Stimulated activated CD4-positive, alpha-beta T cell treated with anti-CD3 and anti-CD28 coated beads, Interleukin-2, amount 100 ng/mL, for 24 hours (primary cell): ENCODE data around the gene CDC5L.
"Not testable (repeated sequence)": the region's sequence is repeated elsewhere in the genome, so short reads cannot be mapped to it uniquely, and the experiment has no call there.

ENCODE experiments used
- DNase-seq, 2 donors: peaks; one replicate each; pipeline ENCODE4 v3.0.0-alpha.2; 2020

CDC5L gene

DNA sequence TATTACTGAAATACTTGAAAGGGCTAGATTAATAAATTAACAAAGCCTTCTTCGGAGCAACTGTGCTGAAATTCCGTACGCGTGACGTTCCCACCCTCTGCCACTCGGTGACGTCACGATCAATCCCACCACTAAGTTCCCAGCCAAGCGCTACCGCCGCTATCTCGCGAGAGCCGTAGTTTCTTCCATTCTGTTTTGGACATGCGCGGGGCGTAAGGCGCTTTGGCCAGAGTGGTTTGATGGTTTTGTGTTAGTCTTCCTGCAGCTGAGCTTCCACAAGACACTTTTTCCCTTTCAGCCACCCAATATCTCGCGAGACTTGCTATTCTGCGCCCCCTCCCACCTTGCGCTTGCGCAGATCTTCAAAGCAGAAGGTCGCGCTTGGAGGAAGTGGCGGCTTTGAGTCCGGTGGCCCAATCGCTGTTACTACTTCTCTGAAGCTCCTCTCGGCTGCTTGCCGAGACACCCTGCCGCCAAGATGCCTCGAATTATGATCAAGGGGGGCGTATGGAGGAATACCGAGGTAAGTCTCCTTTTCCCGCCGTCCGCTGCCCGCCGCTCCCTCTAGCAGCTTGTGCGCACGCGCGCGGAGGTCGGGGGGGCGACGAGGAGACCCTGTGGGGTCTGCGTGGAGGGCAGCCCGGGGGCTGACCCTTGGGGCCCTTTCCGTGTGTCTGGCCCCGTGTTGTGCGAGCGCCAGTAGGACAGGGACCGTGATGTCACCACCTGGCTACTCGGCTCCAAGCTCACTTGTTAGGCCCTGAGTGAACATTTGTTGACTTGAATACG, at the start of gene CDC5L:
Gene CDC5L, plus strand, starts transcription at position 361 of the 789 bp plus-strand sequence. Its CDS starts 118 bp downstream, at position 479.
- peak; percentile 91 to 92 for DNase-seq

DNA sequence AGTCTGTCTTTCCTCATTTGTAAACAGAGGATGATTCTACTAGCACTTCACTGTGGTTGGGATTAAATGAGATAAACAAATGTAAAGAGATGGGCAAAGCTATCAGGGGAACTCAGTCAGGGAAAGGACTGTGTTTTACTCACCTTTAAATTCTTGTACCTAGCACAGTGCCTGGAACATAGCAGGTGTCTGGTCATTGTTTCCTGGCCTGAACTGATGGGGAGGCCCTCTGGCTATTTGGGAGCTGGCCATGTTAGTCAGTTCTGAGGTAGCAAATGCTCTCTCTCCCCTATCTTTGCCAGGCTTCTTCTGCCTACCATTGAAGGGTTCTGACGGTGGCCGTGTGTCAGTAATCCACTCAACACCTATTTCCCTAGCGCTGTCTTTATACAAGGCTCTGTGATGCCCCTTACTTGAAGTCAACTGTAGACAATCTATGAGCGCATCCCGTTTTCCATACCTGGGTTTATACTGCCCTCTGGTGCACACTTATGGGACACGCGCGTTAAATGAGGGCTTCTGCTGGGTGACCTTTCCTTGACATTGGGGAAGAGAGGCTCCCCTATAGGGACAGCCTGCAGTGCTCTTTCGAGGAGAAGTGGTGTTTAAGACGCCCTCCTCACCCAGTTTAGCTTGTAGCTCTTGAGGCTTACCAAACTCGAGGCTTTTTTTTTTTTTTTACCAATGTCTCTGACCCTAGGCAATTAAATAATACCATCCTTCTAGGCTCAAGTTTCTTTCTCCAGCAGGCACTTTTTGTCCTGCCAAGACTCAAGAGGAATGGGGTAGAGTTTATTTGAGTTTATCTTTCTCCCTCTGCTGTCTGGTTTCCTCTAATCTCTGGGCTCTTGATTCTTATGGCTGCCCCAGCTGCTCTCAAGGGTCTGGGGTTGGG, 49.0 kb upstream of the CDC5L start:
- peak; percentile 72 for DNase-seq

DNA sequence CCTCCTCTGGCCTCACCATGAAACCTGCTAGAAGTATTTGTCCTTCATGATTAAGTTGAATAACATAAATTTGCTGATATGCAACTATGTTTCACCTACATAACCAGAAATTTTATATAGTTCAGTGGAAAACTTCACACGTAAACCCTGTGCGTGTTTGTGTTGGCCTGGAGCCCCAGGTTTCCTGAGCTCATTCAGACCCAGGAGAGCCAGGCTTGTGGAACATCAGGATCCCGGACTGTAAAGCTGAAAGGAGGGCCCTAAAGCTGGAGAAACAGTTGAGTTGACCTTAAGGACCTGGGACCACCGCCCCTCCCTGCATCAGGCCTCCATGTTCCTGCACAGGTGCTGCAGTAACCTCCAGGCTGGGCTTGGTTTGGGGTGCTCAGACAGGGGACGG, 48.2 kb upstream of the CDC5L start:
- DNase-seq = no peak

DNA sequence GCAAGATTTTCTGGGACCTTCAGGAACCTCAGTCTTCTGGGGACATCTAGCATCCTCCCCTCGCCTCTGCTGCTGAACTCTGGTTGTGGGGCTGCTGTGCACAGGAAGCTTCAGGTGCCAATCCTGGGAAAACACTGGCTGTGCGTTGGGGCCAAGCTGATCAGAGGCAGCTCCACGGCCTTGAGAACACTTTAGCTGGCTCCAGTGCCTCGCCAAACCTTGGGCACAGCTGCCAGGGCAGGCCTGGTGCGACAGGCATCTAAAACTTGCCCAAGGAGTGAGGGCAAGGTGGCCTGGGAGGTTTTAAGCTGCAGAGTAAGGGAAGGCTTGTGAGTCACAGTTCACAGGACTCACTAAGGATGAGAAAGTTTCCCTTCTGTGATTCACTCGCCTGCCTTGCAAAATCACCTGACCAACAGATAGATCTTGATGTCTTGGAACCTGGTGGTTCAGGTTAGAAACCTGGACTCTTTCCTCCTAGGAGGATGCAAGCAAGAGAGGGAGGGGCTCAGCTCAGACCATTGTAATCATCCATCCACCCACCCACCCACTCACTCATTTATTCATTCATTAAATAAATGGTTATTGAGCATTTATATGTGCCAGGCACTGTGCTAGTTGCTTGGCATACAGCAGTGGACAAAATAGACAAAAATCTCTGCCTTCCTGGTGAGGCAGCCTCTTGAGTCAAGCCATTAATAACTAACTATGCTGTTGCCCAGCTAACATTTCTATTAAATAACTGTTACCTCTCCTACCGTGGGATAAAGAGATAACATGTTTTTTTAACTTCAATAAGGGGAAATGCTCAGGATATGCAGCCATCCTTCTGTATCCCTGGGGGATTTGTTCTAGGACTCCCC, 47.5 kb upstream of the CDC5L start:
- DNase-seq = peak in 1 of 2 donors; percentile 3

DNA sequence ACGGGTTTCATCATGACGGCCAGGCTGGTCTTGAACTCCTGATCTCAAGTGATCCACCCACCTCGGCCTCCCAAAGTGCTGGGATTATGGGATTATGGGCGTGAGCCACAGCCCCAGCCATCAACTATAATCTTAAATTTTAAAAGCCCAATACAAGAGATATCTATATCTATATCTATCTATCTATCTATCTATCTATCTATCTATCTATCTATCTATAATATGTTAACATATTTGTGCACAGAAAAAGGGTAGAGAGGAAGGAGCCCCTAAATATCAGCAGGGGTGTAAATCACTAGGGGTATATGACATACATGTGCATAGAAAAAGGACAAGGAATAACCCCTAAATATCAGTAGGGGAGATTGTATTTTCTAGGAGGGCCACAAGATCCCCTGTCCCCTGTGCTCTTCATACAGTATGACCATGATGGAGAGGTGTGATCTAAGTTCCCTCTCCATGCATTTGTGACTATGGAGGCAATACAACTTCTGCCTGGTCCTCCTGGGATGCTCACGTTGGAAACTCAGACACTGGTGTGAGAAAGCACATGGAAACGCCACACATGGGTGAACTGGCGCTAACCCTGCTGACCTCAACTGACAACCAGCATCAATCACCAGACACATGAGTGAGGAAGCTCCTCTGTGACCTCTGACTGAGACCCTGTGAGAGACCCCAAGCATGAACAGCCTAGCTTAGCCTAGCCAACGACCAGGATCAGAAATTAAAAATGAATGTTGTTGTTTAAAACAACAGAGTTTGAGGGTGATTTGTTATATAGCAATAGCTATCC, 46.2 kb upstream of the CDC5L start:
- no peak for DNase-seq

DNA sequence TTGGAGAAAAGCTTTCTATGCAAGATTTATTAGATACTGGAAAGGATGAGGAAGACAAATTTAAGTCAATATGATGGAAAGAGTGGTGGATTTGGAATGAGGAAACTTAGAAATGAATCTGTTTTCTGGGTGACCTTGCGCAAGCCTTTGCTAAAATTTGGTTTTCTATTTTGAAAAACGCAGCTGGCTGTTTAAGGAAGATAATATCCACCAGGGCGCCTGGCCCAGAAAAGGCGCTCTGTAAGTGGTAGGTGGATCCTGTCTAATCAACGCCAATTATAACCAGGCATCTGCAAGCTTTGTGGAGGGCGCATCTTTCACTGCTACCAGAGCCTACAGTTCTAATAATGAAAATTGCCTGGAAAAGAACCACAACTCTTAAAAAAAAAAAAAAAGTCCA, 45.5 kb upstream of the CDC5L start:
- DNase-seq = no peak

DNA sequence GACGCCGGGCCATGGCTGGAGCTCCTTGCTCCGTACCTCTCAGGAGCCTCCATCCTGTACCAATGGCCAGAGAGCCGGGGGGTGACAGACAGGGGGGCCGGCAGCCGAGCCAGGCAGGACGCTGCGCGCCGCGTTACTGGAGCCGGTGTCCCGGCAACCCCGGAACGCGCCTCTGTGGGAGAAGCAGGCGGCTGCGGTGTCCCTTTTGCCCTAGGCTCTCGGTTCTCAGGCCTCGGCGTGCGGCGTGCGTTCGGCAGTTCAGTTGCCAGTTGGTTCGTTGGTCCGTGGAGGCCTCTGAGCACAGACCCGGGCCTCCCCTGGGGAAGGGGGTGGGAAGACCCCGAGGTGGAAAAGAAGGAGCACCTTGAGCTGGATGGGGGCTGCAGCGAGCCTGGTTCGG, 45.0 kb upstream of the CDC5L start, which contains the start of gene SPATS1:
Gene SPATS1, plus strand, starts transcription at position 162 of the 400 bp plus-strand sequence. CDS start 446 bp downstream, outside the sequence.
- DNase-seq = peak in 1 of 2 donors; percentile 10

DNA sequence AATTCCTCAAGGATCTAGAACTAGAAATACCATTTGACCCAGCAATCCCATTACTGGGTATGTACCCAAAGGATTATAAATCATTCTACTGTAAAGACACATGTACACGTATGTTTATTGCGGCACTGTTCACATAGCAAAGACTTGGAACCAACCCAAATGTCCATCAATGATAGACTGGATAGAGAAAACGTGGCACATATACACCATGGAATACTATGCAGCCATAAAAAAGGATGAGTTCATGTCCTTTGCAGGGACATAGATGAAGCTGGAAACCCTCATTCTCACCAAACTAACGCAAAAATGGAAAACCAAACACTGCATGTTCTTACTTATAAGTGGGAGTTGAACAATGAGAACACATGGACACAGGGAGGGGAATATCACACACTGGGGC, 40.7 kb upstream of the CDC5L start:
- DNase-seq = not testable (repeated sequence)

DNA sequence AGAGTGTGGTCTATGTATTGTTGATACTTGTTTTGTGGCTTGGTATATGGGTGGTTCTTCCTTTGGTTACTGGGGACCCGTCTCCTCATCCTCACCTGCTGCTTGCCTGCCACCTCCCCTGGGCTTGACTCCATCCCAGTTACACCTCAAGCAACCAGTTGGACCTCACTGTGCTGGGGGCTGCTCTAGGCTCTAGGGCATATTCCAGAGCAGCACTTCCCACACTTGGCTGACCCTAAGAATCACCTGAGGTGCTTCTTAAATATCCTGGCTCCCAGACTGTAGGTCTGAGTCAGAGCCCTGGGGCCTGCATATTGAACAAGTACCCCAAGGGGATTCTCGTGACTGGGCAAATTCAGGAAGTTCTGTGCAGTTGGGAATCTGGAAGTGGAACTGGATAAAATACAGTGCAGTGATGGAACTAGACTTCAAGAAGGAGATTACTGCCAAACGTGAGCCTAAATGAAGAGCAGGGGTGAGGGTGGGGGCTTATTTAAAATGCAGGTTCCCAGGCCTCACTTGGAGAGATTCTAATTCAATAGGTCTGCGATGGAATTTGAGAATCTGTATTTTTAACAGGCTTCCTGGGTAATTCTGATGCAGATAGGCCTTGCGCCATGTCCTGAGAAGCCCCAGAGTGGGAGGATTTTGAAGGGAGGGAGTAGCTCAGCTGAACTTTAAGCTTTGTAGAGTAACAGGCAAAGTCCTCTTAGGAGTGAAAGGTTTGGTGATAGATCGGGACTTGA, 37.4 kb upstream of the CDC5L start:
- no peak for DNase-seq

DNA sequence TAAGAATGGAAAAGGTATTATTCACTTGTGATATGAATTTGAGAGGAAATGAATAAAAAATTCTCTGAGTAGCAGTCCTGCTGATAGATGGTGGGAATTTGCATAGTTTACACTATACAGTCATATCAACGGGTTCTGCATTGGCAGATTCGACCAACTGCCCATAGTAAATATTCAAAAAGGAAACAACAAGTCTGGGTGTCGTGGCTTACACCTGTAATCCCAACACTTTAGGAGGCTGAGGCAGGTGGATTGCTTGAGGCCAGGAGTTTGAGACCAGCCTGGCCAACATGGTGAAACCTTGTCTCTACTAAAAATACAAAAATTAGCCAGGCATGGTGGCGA, 36.9 kb upstream of the CDC5L start:
- not testable (repeated sequence) for DNase-seq

DNA sequence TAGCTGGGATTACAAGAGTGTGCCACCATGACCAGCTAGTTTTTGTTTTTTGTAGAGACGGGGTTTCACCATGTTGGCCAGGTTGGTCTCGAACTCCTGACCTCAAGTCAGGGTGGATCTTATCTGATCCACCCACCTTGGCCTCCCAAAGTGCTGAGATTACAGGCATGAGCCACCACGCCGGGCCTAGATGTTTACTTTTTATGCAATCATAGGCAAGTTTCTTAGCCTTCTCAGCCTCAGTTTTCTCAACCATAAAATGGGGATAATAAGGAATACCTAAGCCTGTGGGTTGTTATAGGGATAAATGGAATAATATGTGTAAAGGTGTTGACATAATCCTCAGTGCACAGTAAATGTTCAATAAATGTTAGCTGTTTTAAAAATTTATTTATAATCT, 35.2 kb upstream of the CDC5L start:
- no peak for DNase-seq

DNA sequence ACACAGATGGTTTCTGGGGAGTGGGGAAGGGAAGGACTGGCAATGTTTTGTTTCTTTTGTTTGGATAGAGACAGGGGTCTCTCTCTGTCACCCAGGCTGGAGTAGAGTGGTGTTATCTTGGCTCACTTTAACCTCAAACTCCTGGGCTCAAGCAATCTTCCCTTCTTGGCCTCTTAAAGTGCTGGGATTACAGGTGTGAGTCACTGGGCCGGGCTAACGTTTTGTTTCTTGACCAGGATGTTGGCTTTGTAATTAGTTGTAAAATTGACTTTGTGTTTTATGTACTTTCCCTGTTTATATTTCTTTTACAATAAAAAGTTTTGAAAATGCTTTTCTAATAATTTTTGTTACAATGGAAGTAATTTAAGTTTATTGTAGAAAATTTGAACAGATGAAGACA, 34.2 kb upstream of the CDC5L start:
- no peak for DNase-seq

DNA sequence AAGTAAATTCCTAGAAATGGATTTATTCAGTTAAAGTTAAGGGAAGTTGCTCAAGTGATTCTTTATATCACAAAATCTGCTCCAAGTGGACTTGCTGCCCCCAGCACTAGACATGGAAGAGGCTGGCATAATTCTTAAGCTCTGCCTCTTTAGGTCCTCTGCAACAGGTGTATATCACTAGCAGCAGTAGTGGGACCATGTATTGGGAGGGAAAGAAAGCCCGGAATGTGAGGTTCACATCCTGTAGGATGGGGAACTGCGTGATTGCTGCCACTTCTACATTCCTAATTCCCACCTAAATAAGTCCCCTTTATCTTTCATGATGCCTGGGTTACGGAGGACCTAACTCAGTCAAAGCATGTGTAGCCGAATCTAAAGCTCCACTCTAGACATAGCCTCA, 31.9 kb upstream of the CDC5L start:
- no peak for DNase-seq

DNA sequence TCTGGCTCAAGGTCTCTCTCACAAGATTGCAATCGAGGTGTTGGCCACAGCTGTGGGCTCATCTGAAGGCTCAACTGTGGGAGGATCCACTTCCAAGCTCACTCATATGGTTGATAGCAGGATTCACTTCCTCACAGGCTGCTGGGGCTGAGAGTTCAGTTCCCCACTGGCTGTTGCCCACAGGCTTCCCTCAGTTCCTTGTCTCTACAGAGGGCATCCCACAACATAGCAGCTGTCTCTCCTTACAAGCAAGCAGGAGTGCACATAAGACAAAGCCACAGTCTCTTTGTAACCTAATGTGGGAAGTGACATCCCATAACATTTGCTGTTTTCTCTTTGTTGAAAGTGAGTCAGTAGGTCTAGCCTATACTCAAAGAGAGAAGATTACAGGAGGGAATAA, 31.0 kb upstream of the CDC5L start:
- no peak for DNase-seq

DNA sequence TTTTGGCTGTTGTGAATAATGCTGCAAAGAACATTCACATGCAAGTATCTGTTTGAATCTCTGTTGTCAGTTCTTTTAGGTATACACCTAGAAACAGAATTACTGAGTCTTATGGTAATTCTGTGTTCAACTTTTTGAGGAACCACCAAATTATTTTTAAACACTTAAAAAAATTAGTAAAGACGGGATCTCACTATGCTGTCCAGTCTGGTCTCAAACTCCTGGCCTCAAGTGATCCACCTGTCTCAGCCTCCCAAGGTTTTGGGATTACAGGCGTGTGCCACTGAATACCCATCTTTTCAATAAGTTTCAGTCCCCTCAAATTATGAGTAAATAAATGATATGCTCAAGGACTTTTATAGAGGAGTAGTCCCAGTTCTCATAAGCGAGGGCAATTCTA, 27.5 kb upstream of the CDC5L start:
- no peak for DNase-seq

DNA sequence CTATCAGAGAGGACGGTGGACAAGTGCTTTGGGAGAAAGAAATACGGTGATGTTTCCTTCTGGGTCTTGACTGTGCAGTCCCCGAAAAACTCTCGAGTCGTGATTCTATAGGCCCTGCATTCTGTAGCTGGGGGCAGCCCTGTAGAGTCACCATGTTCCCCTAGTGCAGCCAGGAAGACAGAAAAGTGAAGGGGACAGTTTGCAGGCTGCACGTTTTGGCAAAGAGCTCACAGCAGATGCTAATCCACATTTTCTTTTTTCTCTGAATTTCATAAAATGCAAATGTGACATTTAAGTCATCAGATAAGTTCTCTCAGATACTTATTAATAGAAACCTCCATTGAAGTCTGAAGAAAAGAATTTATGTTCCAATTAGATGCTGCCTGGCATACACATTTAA, 25.6 kb upstream of the CDC5L start:
- no peak for DNase-seq

DNA sequence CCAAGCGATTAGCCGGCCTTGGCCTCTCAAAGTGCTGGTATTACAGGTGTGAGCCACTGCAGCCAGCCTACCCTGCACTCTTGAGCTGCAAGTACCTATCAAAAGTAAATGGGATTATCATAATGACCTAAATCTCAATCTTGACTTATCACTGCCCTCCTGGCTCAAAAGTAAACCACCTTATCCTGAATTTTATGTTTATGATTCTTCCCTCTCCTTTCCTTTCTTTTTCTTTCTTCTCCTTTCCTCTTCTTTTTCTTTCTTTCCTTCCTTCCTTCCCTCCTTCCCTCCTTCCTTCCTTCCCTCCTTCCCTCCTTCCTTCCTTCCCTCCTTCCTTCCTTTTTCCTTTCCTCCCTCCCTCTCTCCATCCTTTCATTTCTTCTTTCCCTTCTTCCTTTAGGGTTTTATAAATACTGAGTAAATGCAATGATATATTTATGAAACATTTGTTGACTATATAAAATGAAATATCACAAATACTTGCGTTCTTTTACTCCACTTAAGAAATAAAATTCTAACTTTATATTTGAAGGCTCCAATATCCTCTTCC, 24.1 kb upstream of the CDC5L start:
- no peak for DNase-seq

DNA sequence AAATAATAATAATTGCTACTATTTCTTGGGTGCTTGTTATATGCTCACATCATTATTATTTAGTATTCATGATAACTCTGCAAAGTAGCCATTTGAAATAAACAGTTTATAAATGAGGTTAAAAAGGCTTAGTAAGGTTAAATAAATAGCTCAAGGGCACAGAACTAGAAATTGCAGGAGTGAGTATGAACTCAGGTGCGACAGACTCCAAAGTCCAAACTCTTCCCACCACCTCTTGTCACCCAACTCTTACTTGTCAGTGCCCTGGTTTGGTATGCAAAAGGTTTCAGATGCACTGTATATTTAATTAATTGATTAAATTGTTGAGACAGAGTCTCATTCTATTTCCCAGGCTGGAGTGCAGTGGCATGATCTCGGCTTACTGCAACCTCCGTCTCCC, 20.7 kb upstream of the CDC5L start:
- DNase-seq = no peak

DNA sequence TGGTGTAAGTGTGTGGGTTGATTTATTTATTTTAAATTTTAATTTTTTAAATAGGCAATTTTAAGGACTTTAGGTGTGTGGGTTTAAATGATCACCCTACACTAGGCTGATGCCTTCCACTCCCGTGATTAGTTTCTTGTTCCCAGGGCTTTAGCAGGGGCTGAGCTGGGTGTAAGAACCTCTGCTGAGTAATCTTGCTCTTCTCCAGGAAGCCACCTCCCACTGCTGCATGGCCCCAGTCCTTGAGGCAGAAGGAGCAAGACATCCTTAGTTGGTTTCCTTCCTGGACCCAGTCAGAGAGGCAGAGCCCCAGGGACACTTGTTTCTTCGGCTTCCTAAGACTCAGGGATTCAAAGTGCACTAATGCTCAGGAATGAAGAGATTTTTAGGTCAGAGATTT, 19.8 kb upstream of the CDC5L start:
- DNase-seq = no peak

DNA sequence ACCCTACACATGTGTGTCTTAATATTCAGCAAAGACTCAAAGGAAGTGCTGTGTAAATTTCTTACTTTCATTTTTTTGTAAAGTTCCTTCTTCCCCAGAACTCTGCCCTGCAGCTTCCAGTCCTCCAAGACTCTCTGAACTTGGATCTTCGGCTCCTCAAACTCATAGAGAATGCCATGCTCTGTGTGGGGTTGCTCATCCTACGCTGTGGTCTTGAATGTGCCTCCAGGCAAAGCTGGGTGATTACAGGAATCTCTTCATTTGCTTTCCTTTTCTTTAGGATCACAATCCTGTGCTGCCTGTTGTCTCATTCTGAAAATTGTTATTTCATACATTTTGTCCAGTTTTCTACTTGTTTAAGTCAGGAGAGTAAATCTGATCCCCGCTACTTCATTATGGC, 14.5 kb upstream of the CDC5L start:
- no peak for DNase-seq

DNA sequence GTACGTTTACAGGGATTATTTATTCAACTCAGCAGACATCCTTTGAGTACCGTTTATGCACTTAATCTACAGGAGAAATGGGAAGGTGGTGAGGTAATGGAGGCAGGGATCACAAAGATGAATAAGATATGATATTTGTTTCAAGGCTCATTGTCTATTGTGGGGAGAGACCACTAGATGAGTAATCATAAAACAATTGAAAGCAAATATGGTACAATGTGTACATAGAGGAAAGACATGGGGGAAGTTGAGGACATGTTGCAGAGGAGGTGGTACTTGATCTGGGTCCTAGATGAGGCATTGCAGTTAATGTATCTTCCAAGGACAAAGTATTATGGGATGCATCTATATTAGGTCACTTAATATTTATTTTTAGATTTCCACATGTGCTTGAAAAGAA, 13.7 kb upstream of the CDC5L start:
- no peak for DNase-seq
